Astrocyte of the spinal cord (primary cell): ENCODE results near the gene PLPPR5.

Experiments
- DNase-seq: peaks from one replicate; pipeline ENCODE4 v3.0.0; 2011; ENCODE audit warnings: low read depth, low spot score
- H3K4me3 ChIP-seq: 2 replicates; pipeline ENCODE4 v1.5.1; 2011; ENCODE audit warnings: low read depth, mild to moderate bottlenecking, low read length, moderate library complexity
- in situ Hi-C: cut with HindIII; loops from 2 replicates; pipeline ENCODE4 v1.10.0; 2017; ENCODE audit warnings: low sequenced_read_pairs
- TF ChIP-seq, protein P1 (sequence below): IDR thresholded peaks from 2 replicates; pipeline ENCODE4 v1.5.1; 2012; ENCODE audit warnings: low read depth, mild to moderate bottlenecking, low read length, inconsistent platforms

The PLPPR5 gene

DNA sequence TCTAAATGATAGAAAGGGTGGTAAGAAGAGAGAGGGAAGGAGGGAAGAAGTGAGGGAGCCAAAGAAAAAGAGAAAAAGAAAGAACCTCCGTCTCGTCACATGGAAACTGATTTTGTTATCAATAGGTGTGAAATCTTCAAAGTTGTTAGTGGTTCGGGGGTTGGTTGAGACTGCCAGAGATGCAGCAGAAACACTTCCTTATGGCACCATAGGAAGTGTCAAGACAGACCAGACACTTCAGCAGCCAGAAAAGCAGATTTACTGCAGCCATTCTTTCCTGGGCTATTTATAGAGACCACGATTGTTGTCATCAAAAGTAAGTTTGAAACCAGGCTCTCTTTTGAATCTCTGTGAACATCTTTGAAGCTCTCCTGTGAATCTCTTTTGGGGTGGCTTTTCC is 150.5 kb downstream of the PLPPR5 start:
- no peak for DNase-seq
- in situ Hi-C loops: no loop called here
- H3K4me3 ChIP-seq: no peak overlapping the region
- TF ChIP-seq, protein P1, sequence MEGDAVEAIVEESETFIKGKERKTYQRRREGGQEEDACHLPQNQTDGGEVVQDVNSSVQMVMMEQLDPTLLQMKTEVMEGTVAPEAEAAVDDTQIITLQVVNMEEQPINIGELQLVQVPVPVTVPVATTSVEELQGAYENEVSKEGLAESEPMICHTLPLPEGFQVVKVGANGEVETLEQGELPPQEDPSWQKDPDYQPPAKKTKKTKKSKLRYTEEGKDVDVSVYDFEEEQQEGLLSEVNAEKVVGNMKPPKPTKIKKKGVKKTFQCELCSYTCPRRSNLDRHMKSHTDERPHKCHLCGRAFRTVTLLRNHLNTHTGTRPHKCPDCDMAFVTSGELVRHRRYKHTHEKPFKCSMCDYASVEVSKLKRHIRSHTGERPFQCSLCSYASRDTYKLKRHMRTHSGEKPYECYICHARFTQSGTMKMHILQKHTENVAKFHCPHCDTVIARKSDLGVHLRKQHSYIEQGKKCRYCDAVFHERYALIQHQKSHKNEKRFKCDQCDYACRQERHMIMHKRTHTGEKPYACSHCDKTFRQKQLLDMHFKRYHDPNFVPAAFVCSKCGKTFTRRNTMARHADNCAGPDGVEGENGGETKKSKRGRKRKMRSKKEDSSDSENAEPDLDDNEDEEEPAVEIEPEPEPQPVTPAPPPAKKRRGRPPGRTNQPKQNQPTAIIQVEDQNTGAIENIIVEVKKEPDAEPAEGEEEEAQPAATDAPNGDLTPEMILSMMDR: no peak

DNA sequence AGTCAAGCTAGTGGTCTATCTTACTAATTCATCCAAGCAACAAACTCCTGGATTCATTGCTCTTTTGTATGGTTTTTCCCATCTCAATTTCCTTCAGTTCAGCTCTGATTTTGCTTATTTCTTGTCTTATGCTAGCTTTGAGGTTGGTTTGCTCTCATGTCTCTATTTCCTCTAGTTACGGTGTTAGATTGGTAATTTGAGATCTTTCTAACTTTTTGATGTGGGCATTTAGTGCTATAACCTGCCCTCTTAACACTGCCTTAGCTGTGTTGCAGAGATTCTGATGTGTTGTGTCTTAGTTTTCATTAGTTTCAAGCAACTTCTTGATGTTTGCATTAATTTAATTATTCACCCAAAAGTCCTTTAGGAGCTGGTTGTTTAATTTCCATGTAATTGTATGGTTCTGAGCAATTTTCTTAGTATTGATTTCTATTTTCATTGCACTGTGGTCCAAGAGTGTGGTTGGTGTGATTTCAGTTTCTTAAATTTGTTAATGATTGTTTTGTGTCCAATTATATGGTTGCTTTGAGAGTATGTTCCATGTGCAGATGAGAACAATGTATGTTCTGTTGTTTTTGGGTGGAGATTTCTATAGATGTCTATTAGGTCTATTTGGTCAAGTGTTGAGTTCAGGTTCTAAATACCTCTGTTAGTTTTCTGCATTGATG is 154.6 kb downstream of the PLPPR5 start:
- TF ChIP-seq, protein P1: no peak
- in situ Hi-C loops: no loop called here
- H3K4me3 ChIP-seq: no peak overlapping the region
- DNase-seq: no peak

DNA sequence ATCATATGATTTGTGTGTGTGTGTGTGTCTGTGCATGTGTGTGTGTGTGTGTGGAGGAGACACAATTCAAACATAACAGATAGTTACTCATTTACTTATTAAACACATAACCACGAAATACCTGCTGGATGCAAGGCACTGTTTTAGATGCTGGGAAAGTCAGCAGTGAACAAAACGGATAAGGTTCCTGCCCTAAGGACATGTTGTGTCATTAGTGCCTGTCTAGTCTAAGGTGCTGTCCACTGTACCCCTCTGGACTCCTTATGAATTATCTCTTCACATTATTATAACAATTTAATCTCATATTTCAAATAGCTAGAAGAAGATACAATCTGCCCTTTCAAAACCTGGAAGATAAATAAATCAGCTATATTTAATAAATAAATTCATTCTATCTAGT is 162.4 kb downstream of the PLPPR5 start:
- H3K4me3 ChIP-seq: no peak overlapping the region
- TF ChIP-seq, protein P1: no peak
- DNase-seq: no peak
- in situ Hi-C loops: no loop called here
